K562 (cell line): ENCODE measurements around the gene CRNN. TPM values are rescaled to one million over a fixed set of nuclear protein-coding genes. Genes with fewer than 3 reads are reported as not detected.

Source experiments
- ATAC-seq: fragments of 200-7000 bp; cut with Tn5 transposase; 3 replicates; pipeline ENCODE4 v1.9.1; 2020; ENCODE audit warnings: moderate library complexity
- BruUV-seq: library from RNA; stranded (reverse); fragments of 400-500 nt; replicated peaks from 2 replicates; lab custom pipeline; 2021; lab: Mats Ljungman, UMichigan
- CTCF ChIA-PET: fragments of 300-600 bp; formaldehyde crosslinking; extraction: SDS; loops from one replicate; lab custom pipeline; 2021; ENCODE audit warnings: low intra/inter-chr PET ratio; lab: Yijun Ruan, JAX
- POLR2A ChIA-PET: fragments of 300-600, 350-650 bp; sonication (Branson Sonifier 250); formaldehyde crosslinking; extraction: SDS; loops from one replicate; lab custom pipeline; 2021; ENCODE audit warnings: antibody characterized with exemption, inconsistent platforms; lab: Yijun Ruan, JAX
- DNase-seq, 4 experiments: peaks; one replicate each; pipeline versions ENCODE4 v3.0.0 to v3.0.0-alpha.2; 2011 to 2018; ENCODE audit warnings: low spot score in 3 of 4, mixed read lengths in 3 of 4; ENCODE audit errors: extremely low read depth in 1 of 4
- FAIRE-seq: peaks from 2 replicates; lab custom pipeline; 2011; peaks lifted over from hg19 to GRCh38; lab: Jason Lieb, UNC
- H2AFZ ChIP-seq: 2 replicates; pipeline ENCODE4 v1.6.0; 2011; ENCODE audit warnings: low read depth, low read length, control low read depth, inconsistent platforms
- H3K27ac ChIP-seq: fragments of 200-600 bp; 3 replicates; pipeline ENCODE4 v1.8.0; 2011; ENCODE audit warnings: low read depth, mild to moderate bottlenecking, control low read depth, inconsistent platforms, low read length, moderate library complexity, mixed read lengths; ENCODE audit errors: extremely low read depth
- H3K27me3 ChIP-seq, 2 experiments: fragments of 300-600 bp in 1 of 2; 2 replicates in 1 of 2; 3 replicates in 1 of 2; pipeline versions ENCODE4 v1.6.0 to v1.8.0; 2011; ENCODE audit warnings: inconsistent platforms in 2 of 2, low read length in 2 of 2, mild to moderate bottlenecking in 1 of 2, mixed read lengths in 1 of 2, moderate library complexity in 1 of 2; ENCODE audit not compliant: control insufficient read depth in 2 of 2, insufficient read depth in 2 of 2
- H3K36me3 ChIP-seq: fragments of 300-600 bp; 3 replicates; pipeline ENCODE4 v1.8.0; 2011; ENCODE audit warnings: mild to moderate bottlenecking, low read length, inconsistent platforms; ENCODE audit not compliant: control insufficient read depth, insufficient read depth
- H3K4me1 ChIP-seq, 2 experiments: fragments of 200-600 bp in 1 of 2; replicated peaks in 1 of 2; 2 replicates in 1 of 2; 3 replicates in 1 of 2; pipeline versions ENCODE4 v1.5.1 to v1.8.0; 2011; ENCODE audit warnings: inconsistent platforms in 2 of 2, low read length in 2 of 2, mild to moderate bottlenecking in 1 of 2, mixed read lengths in 1 of 2, moderate library complexity in 1 of 2; ENCODE audit not compliant: control insufficient read depth in 2 of 2, insufficient read depth in 2 of 2
- H3K4me2 ChIP-seq: 2 replicates; pipeline ENCODE4 v1.6.1; 2011; ENCODE audit warnings: low read length, control low read depth, inconsistent platforms, mixed read lengths; ENCODE audit not compliant: insufficient read depth
- H3K4me3 ChIP-seq: fragments of 200-600 bp; sonication (generic), shearing (Covaris generic); 2 replicates; pipeline ENCODE4 v1.5.1; 2016; ENCODE audit warnings: control low read depth, inconsistent platforms
- H3K79me2 ChIP-seq: fragments of 200-600 bp; 3 replicates; pipeline ENCODE4 v1.8.0; 2011; ENCODE audit warnings: low read length, inconsistent platforms; ENCODE audit not compliant: control insufficient read depth, insufficient read depth
- H3K9ac ChIP-seq, 2 experiments: 2 replicates each; pipeline versions ENCODE4 v1.6.0 to v1.6.1; 2011; ENCODE audit warnings: low read depth in 2 of 2, low read length in 2 of 2, control low read depth in 1 of 2, inconsistent platforms in 1 of 2, mild to moderate bottlenecking in 1 of 2, mixed read lengths in 1 of 2; ENCODE audit not compliant: insufficient read depth in 1 of 2
- H3K9me1 ChIP-seq: one replicate; pipeline ENCODE4 v1.6.0; 2011; ENCODE audit warnings: inconsistent platforms, mild to moderate bottlenecking, low read length, moderate library complexity; ENCODE audit not compliant: control insufficient read depth, insufficient read depth
- H3K9me3 ChIP-seq: replicated peaks from 2 replicates; pipeline ENCODE4 v1.5.1; 2011; ENCODE audit warnings: low read depth, low read length, inconsistent platforms; ENCODE audit not compliant: control insufficient read depth, insufficient read depth
- H4K20me1 ChIP-seq: replicated peaks from 2 replicates; pipeline ENCODE4 v1.6.1; 2011; ENCODE audit warnings: low read length, inconsistent platforms, mixed read lengths; ENCODE audit not compliant: control insufficient read depth, insufficient read depth
- CEBPB ChIP-seq: fragments of 450-650 bp; IDR thresholded peaks from 2 replicates; pipeline ENCODE4 v1.6.1; 2016; ENCODE audit warnings: missing genetic modification characterization, missing compliant biosample characterization
- CEBPG ChIP-seq, 3 experiments: fragments of 200-800 bp in 1 of 3; sonication (Bioruptor generic) in 1 of 3; sonication (generic) in 1 of 3; formaldehyde crosslinking in 1 of 3; IDR thresholded peaks in 2 of 3; conservative IDR thresholded peaks in 1 of 3; 2 replicates each; pipeline versions ENCODE4 v1.6.1 to v1.8.0; 2016 to 2022; ENCODE audit warnings: missing compliant biosample characterization in 2 of 3, missing genetic modification characterization in 2 of 3, mild to moderate bottlenecking in 1 of 3, missing genetic modification reagents in 1 of 3
- U2AF2 ChIP-seq: fragments of 200-400 bp; formaldehyde crosslinking; optimal IDR thresholded peaks from 2 replicates; pipeline ENCODE3; 2017; ENCODE audit warnings: low read depth, mild to moderate bottlenecking, low read length
- WGBS: fragments of 100-300 bp; shearing (Covaris generic); methylation state at CpG from one replicate; pipeline ENCODE4 v1.1.6; 2016; ENCODE audit warnings: low coverage, mixed read lengths; ENCODE audit not compliant: insufficient coverage; ENCODE audit errors: missing lambda C conversion rate; 5-methylcytosine and 5-hydroxymethylcytosine counted together
- in situ Hi-C: fragments of 300-500 bp; cut with MboI; formaldehyde crosslinking; loops from 4 replicates; pipeline ENCODE4 v1.15.0; 2018; ENCODE audit warnings: inconsistent platforms, mixed read lengths
- intact Hi-C: fragments of 100-400 bp; cut with micrococcal nuclease; formaldehyde crosslinking; loops from 2 replicates; pipeline ENCODE4 v1.14.2; 2022
- polyA plus RNA-seq, 8 experiments: library from polyadenylated mRNA; depleted of rRNA in 4 of 8; stranded (reverse) in 5 of 8; unstranded in 3 of 8; fragments of >200 nt; fragmentation: Nextera tagmentation in 2 of 8; fragmentation: Illumina TruSeq in 1 of 8; extraction: Ambion mirVana in 2 of 8; extraction: Trizol in 1 of 8; gene quantifications; 2 replicates each; pipeline versions ENCODE4 v1.2.1 to v1.2.3, GENCODE V29; 2011 to 2014; ENCODE audit warnings: inconsistent platforms in 1 of 8, missing spikeins in 1 of 8
- total RNA-seq, 7 experiments: library from RNA; depleted of rRNA in 6 of 7; stranded (reverse); fragments of >200 nt in 6 of 7; fragmentation: Illumina TruSeq in 2 of 7; extraction: Trizol in 2 of 7; gene quantifications; 2 replicates each; pipeline versions ENCODE4 v1.2.1 to v1.2.3, GENCODE V29; 2011 to 2021; ENCODE audit warnings: low replicate concordance in 1 of 7
- TF ChIP-seq, protein P1 (sequence below): fragments of 450-650 bp; IDR thresholded peaks from 2 replicates; pipeline ENCODE4 v1.6.1; 2018; ENCODE audit warnings: mild to moderate bottlenecking, low read depth; ENCODE audit not compliant: partially characterized antibody
- TF ChIP-seq, protein P2 (sequence below): fragments of 250-450 bp; sonication (Bioruptor Pico); IDR thresholded peaks from 2 replicates; pipeline ENCODE4 v1.5.0; 2021

CRNN gene
- total and polyA plus RNA-seq, 9 of the 15 experiments (the other 6 are each of a cell fraction or from before 2014, with no cell fraction given): not detected

DNA sequence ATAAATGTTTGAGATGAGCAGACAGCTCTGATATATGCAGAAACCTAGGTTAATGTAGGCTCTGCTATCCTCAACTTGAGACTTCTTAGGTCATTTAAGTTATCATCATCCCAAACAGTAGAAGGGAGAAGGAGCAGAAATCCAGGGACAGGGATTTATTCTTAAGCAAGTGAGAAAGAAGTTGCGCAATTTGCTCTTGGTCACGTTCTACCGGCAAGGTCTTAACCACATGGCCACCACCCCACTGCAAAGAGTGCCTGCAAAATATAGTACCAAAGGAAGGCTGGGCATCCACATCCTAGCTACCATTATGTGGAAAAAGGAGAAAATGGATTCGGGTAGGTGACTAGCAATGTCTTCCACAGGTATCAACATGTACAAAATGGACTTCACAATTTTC is 25.2 kb downstream of the CRNN start:
- no peak overlapping the region for H2AFZ ChIP-seq
- no peaks in the 10 kb centered on the region for H3K9me3 ChIP-seq
- no peaks in the 10 kb centered on the region for H3K9me1 ChIP-seq
- H3K4me1 ChIP-seq: no peaks in the 10 kb centered on the region
- ChIA-PET POLR2A (no interaction called here), CTCF (no interaction called here)
- no peak for DNase-seq
- H3K79me2 ChIP-seq: no peaks in the 10 kb centered on the region
- H3K36me3 ChIP-seq: no peaks in the 10 kb centered on the region
- in situ Hi-C loops: no loop called here
- no peak for ATAC-seq
- intact Hi-C loops: no loop called here
- TF ChIP-seq, protein P1, sequence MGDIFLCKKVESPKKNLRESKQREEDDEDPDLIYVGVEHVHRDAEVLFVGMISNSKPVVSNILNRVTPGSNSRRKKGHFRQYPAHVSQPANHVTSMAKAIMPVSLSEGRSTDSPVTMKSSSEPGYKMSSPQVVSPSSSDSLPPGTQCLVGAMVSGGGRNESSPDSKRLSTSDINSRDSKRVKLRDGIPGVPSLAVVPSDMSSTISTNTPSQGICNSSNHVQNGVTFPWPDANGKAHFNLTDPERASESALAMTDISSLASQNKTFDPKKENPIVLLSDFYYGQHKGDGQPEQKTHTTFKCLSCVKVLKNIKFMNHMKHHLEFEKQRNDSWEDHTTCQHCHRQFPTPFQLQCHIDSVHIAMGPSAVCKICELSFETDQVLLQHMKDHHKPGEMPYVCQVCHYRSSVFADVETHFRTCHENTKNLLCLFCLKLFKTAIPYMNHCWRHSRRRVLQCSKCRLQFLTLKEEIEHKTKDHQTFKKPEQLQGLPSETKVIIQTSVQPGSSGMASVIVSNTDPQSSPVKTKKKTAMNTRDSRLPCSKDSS: no peak
- TF ChIP-seq, protein P2, sequence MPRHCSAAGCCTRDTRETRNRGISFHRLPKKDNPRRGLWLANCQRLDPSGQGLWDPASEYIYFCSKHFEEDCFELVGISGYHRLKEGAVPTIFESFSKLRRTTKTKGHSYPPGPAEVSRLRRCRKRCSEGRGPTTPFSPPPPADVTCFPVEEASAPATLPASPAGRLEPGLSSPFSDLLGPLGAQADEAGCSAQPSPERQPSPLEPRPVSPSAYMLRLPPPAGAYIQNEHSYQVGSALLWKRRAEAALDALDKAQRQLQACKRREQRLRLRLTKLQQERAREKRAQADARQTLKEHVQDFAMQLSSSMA: no peak
- TF ChIP-seq CEBPB (peak; percentile 73), CEBPG (CRISPR knock-in tag; IDR thresholded peaks at IDR 0.05) (no peak), CEBPG (tag; conservative IDR thresholded peaks at IDR 0.05 in 1 of 2, IDR thresholded peaks at IDR 0.05 in 1 of 2) (peak in 1 of 2 experiments; percentile 73; a peak in 2 of 4 replicates), U2AF2 (no peak)
- FAIRE-seq: no peak
- no TSS peak for BruUV-seq
- WGBS: 2% methylated on average over 4 of the region's 4 CpGs
- H3K9ac ChIP-seq: no peak overlapping the region
- H3K4me3 ChIP-seq: no peak overlapping the region
- no peak overlapping the region for H3K4me2 ChIP-seq
- H3K27me3 ChIP-seq: no peaks in the 10 kb centered on the region
- no peaks in the 10 kb centered on the region for H4K20me1 ChIP-seq
- H3K27ac ChIP-seq: no peak overlapping the region
